Progenitor cell of endocrine pancreas (in vitro differentiated cells): ENCODE measurements around the gene NCBP2L. TPM values are rescaled to one million over a fixed set of nuclear protein-coding genes. Genes with fewer than 3 reads are reported as not detected.

Experiments
- DNase-seq: peaks from one replicate; pipeline ENCODE4 v3.0.0; 2021; ENCODE audit warnings: low spot score; ENCODE audit not compliant: unreplicated experiment
- H3K27ac Mint-ChIP-seq: 2 replicates; pipeline ENCODE4 v1.8.0; 2021; ENCODE audit warnings: mild to moderate bottlenecking, moderate library complexity, mixed read lengths
- H3K27me3 Mint-ChIP-seq: 2 replicates; pipeline ENCODE4 v1.8.0; 2021; ENCODE audit warnings: mixed read lengths
- H3K36me3 Mint-ChIP-seq: 2 replicates; pipeline ENCODE4 v1.8.0; 2022; ENCODE audit warnings: mixed read lengths; ENCODE audit not compliant: insufficient read depth
- H3K4me1 Mint-ChIP-seq: 2 replicates; pipeline ENCODE4 v1.8.0; 2021; ENCODE audit warnings: low read depth, mixed read lengths
- H3K4me3 Mint-ChIP-seq: 2 replicates; pipeline ENCODE4 v1.8.0; 2021; ENCODE audit warnings: low read depth, mild to moderate bottlenecking, moderate library complexity, mixed read lengths
- H3K9me3 Mint-ChIP-seq: 2 replicates; pipeline ENCODE4 v1.8.0; 2021; ENCODE audit warnings: low read depth, mixed read lengths
- CTCF ChIP-seq: fragments of 200-600 bp; sonication (generic); IDR thresholded peaks from one replicate; pipeline ENCODE4 v1.5.0; 2021; ENCODE audit warnings: antibody characterized with exemption, mild to moderate bottlenecking; ENCODE audit not compliant: unreplicated experiment
- total RNA-seq: library from RNA; stranded (reverse); gene quantifications from 2 replicates; pipeline ENCODE4 v1.2.1, GENCODE V29; 2021

Gene NCBP2L
- total RNA-seq, 1 donor from 2014 or later, result not detected

- DNase-seq, result no peak
- Mint-ChIP-seq H3K4me1 (no peaks in the 10 kb centered on the region), H3K27me3 (peaks cover 5% of the 10 kb centered on the region), H3K27ac (no peak overlapping the region), H3K4me3 (no peak overlapping the region), H3K9me3 (peaks cover 23% of the 10 kb centered on the region), H3K36me3 (no peaks in the 10 kb centered on the region)
- TF ChIP-seq CTCF, result no peak
Measured at GRCh38 chrX:107818900-107819521, 41.5 kb downstream of the NCBP2L start.

DNA sequence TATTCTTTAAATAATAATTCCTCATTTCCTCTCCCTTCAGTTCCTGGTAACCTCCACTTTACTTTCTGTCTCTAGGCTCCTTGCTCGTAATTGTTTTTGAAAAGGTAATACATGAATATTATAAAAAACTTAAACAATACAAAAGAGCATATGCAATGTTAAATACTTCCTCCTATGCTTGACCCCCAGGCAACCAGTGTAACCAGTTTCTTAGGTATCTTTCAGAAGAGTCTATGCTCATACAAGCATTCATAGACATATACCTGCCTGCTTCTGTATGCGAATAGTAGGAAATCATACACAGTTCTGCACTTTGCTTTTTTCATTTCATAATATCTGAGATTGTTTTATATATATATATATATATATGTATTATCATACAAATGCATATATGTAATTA lies 45.5 kb downstream of the NCBP2L start:
- H3K4me1 Mint-ChIP-seq, result peaks cover 8% of the 10 kb centered on the region
- no peaks in the 10 kb centered on the region for H3K36me3 Mint-ChIP-seq
- DNase-seq, result no peak
- peaks cover 28% of the 10 kb centered on the region for H3K27me3 Mint-ChIP-seq
- H3K27ac Mint-ChIP-seq, result no peak overlapping the region
- H3K9me3 Mint-ChIP-seq, result peaks cover 20% of the 10 kb centered on the region
- H3K4me3 Mint-ChIP-seq, result no peak overlapping the region
- no peak for TF ChIP-seq CTCF

DNA sequence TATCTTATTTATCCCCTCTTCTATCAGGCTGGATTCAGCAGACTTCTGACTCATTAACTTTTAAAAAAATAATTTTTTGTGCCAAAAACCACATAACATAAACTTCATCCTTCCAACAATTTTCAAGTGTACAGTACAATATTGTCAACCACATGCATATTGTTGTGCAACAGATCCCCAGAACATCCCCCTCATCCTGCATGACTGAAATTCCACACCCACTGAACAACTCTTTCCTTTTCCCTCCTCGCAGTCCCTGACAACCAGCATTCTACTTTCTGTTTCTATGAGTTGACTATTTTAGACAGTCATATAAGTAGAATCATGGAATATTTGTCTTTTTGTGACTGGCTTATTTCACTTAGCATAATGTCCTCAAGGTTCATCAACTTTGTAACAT lies 45.9 kb downstream of the NCBP2L start:
- no peak for TF ChIP-seq CTCF
- H3K9me3 Mint-ChIP-seq, result peaks cover 20% of the 10 kb centered on the region
- H3K27me3 Mint-ChIP-seq, result peaks cover 29% of the 10 kb centered on the region
- peaks cover 8% of the 10 kb centered on the region for H3K4me1 Mint-ChIP-seq
- no peak overlapping the region for H3K4me3 Mint-ChIP-seq
- no peak overlapping the region for H3K27ac Mint-ChIP-seq
- no peaks in the 10 kb centered on the region for H3K36me3 Mint-ChIP-seq
- no peak for DNase-seq

DNA sequence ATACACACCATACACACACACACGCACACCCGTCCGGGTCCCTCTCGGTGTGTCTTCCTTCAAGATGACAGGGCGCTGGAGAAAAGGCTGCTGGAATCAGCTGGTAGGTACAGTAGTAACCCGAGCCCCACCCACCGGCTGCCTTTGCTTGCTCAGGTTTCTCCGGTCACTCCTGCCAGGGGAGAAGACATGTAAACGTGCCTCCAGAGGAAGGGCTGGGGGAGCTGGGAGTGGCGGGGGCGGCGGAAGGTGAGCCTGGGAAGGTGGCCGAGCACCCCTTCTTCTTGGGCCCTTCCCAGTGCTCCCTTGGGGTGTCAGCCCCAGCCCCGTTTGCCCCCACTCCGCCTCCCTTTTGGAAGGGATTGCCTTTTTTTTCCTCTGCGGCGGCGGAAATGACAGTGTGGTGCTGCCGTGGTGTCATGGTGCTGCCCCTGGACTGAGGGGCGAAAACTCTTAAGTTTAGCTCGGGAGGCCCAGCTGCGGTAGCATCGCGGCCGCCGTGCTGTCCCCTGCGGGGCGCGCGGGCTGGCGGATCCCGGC lies 48.2 kb downstream of the NCBP2L start, which contains the start of gene MID2:
TSS of gene MID2 (plus strand) at position 169 of the 540 bp plus-strand sequence. CDS start 561 bp downstream, outside the sequence.
- Mint-ChIP-seq H3K36me3 (no peaks in the 10 kb centered on the region), H3K27ac (no peak within 1 kb of the TSS), H3K4me1 (peaks cover 8% of the 10 kb centered on the region), H3K27me3 (peaks cover 29% of the 10 kb centered on the region), H3K9me3 (peaks cover 7% of the 10 kb centered on the region), H3K4me3 (peak within 1 kb of the TSS; percentile 71)
- peak; percentile 9 for DNase-seq
- TF ChIP-seq CTCF, result no peak

GRCh38 chrX:107826238-107827029 lies 48.9 kb downstream of the NCBP2L start:
- TF ChIP-seq CTCF, result no peak
- H3K4me3 Mint-ChIP-seq, result peak overlapping the region; percentile 56
- H3K36me3 Mint-ChIP-seq, result no peaks in the 10 kb centered on the region
- H3K4me1 Mint-ChIP-seq, result peaks cover 8% of the 10 kb centered on the region
- peaks cover 29% of the 10 kb centered on the region for H3K27me3 Mint-ChIP-seq
- DNase-seq, result peak; percentile 26
- peaks cover 10% of the 10 kb centered on the region for H3K9me3 Mint-ChIP-seq
- no peak overlapping the region for H3K27ac Mint-ChIP-seq
